Progenitor cell of endocrine pancreas (in vitro differentiated cells): ENCODE measurements around the gene MYLK. TPM values are rescaled to one million over a fixed set of nuclear protein-coding genes. Genes with fewer than 3 reads are reported as not detected.
A peak's percentile ranks its signal among the peaks of the same experiment; 100 is the strongest.
"Not testable (repeated sequence)": the region's sequence is repeated elsewhere in the genome, so short reads cannot be mapped to it uniquely, and the experiment has no call there.

Experiments
- DNase-seq: peaks from one replicate; pipeline ENCODE4 v3.0.0; 2021; ENCODE audit warnings: low spot score; ENCODE audit not compliant: unreplicated experiment
- H3K27ac Mint-ChIP-seq: 2 replicates; pipeline ENCODE4 v1.8.0; 2021; ENCODE audit warnings: mild to moderate bottlenecking, moderate library complexity, mixed read lengths
- H3K27me3 Mint-ChIP-seq: 2 replicates; pipeline ENCODE4 v1.8.0; 2021; ENCODE audit warnings: mixed read lengths
- H3K36me3 Mint-ChIP-seq: 2 replicates; pipeline ENCODE4 v1.8.0; 2022; ENCODE audit warnings: mixed read lengths; ENCODE audit not compliant: insufficient read depth
- H3K4me1 Mint-ChIP-seq: 2 replicates; pipeline ENCODE4 v1.8.0; 2021; ENCODE audit warnings: low read depth, mixed read lengths
- H3K4me3 Mint-ChIP-seq: 2 replicates; pipeline ENCODE4 v1.8.0; 2021; ENCODE audit warnings: low read depth, mild to moderate bottlenecking, moderate library complexity, mixed read lengths
- H3K9me3 Mint-ChIP-seq: 2 replicates; pipeline ENCODE4 v1.8.0; 2021; ENCODE audit warnings: low read depth, mixed read lengths
- CTCF ChIP-seq: fragments of 200-600 bp; sonication (generic); IDR thresholded peaks from one replicate; pipeline ENCODE4 v1.5.0; 2021; ENCODE audit warnings: antibody characterized with exemption, mild to moderate bottlenecking; ENCODE audit not compliant: unreplicated experiment
- total RNA-seq: library from RNA; stranded (reverse); gene quantifications from 2 replicates; pipeline ENCODE4 v1.2.1, GENCODE V29; 2021

Gene MYLK
- total RNA-seq, 1 donor from 2014 or later, result 1.1 TPM

GRCh38 chr3:123618768-123619484 lies 265.2 kb downstream of the MYLK start:
- no peaks in the 10 kb centered on the region for H3K9me3 Mint-ChIP-seq
- H3K27ac Mint-ChIP-seq, result no peak overlapping the region
- H3K27me3 Mint-ChIP-seq, result no peaks in the 10 kb centered on the region
- H3K4me1 Mint-ChIP-seq, result peaks cover 11% of the 10 kb centered on the region
- H3K4me3 Mint-ChIP-seq, result no peak overlapping the region
- no peaks in the 10 kb centered on the region for H3K36me3 Mint-ChIP-seq
- DNase-seq, result no peak
- TF ChIP-seq CTCF, result no peak

GRCh38 chr3:123618076-123618708 lies 265.9 kb downstream of the MYLK start:
- H3K36me3 Mint-ChIP-seq, result no peaks in the 10 kb centered on the region
- no peak for TF ChIP-seq CTCF
- H3K4me1 Mint-ChIP-seq, result peaks cover 19% of the 10 kb centered on the region
- no peak for DNase-seq
- no peak overlapping the region for H3K4me3 Mint-ChIP-seq
- no peak overlapping the region for H3K27ac Mint-ChIP-seq
- H3K27me3 Mint-ChIP-seq, result no peaks in the 10 kb centered on the region
- no peaks in the 10 kb centered on the region for H3K9me3 Mint-ChIP-seq

- no peak for DNase-seq
- no peaks in the 10 kb centered on the region for H3K27me3 Mint-ChIP-seq
- H3K4me3 Mint-ChIP-seq, result no peak overlapping the region
- H3K27ac Mint-ChIP-seq, result no peak overlapping the region
- H3K36me3 Mint-ChIP-seq, result peaks cover 1% of the 10 kb centered on the region
- TF ChIP-seq CTCF, result no peak
- peaks cover 27% of the 10 kb centered on the region for H3K4me1 Mint-ChIP-seq
- no peaks in the 10 kb centered on the region for H3K9me3 Mint-ChIP-seq
Observed at GRCh38 chr3:123616593-123616992, 267.5 kb downstream of the MYLK start.

GRCh38 chr3:123613543-123613942 lies 270.6 kb downstream of the MYLK start:
- Mint-ChIP-seq H3K27me3 (no peaks in the 10 kb centered on the region), H3K27ac (peak overlapping the region; percentile 19), H3K4me1 (peaks cover 35% of the 10 kb centered on the region), H3K9me3 (no peaks in the 10 kb centered on the region), H3K4me3 (no peak overlapping the region), H3K36me3 (peaks cover 4% of the 10 kb centered on the region)
- DNase-seq, result no peak
- TF ChIP-seq CTCF, result no peak

- not testable (repeated sequence) for DNase-seq, H3K27me3 Mint-ChIP-seq, H3K9me3 Mint-ChIP-seq, H3K4me3 Mint-ChIP-seq, H3K27ac Mint-ChIP-seq, H3K36me3 Mint-ChIP-seq
- peaks cover 37% of the 10 kb centered on the region for H3K4me1 Mint-ChIP-seq
Observed at GRCh38 chr3:123611674-123612073, 272.5 kb downstream of the MYLK start.

- Mint-ChIP-seq H3K27ac (no peak overlapping the region), H3K9me3 (no peaks in the 10 kb centered on the region), H3K27me3 (no peaks in the 10 kb centered on the region)
Observed at GRCh38 chr3:123611082-123611481, 273.1 kb downstream of the MYLK start.

More at GRCh38 chr3:123611082-123611481, 273.1 kb downstream of the MYLK start:
- DNase-seq, result no peak
- peaks cover 43% of the 10 kb centered on the region for H3K4me1 Mint-ChIP-seq
- no peak for TF ChIP-seq CTCF
- H3K4me3 Mint-ChIP-seq, result no peak overlapping the region
- H3K36me3 Mint-ChIP-seq, result peaks cover 4% of the 10 kb centered on the region
